GM10248 (cell line): Measurements from ENCODE around the gene SLC6A8.

Experiments used
- CTCF ChIA-PET: fragments of 300-600 bp; sonication (Branson Sonifier 250); formaldehyde crosslinking; extraction: SDS; loops from one replicate; lab custom pipeline; 2021; ENCODE audit warnings: antibody characterized with exemption; lab: Yijun Ruan, JAX
- POLR2A ChIA-PET: fragments of 350-650 bp; sonication (Branson Sonifier 250); formaldehyde crosslinking; extraction: SDS; loops from one replicate; lab custom pipeline; 2020; ENCODE audit warnings: antibody characterized with exemption; lab: Yijun Ruan, JAX
- DNase-seq: peaks from one replicate; pipeline ENCODE4 v3.0.0; 2012; ENCODE audit errors: extremely low spot score
- CTCF ChIP-seq: IDR thresholded peaks from 2 replicates; pipeline ENCODE4 v1.5.1; 2012; ENCODE audit warnings: mild to moderate bottlenecking, low read depth; ENCODE audit errors: extremely low read depth, missing control alignments, control extremely low read depth

SLC6A8 gene

GRCh38 chrX:153640736-153641575, 46.8 kb upstream of the SLC6A8 start:
- DNase-seq: no peak
- POLR2A ChIA-PET: no interaction called here
- TF ChIP-seq CTCF: no peak
- CTCF ChIA-PET: interaction anchor here (0.9 to 1.5 kb wide), 4 partner anchors 12 to 699 kb away, joined by 3 to 4 read pairs (median 3); no protein-coding TSS in a partner anchor

- CTCF ChIA-PET: no interaction called here
- DNase-seq: no peak
- TF ChIP-seq CTCF: no peak
- POLR2A ChIA-PET: no interaction called here
Observed at GRCh38 chrX:153641627-153642026, 46.1 kb upstream of the SLC6A8 start.

GRCh38 chrX:153642051-153642654, 45.6 kb upstream of the SLC6A8 start:
- DNase-seq: no peak
- ChIA-PET CTCF (no interaction called here), POLR2A (no interaction called here)
- TF ChIP-seq CTCF: no peak

- ChIA-PET CTCF (no interaction called here), POLR2A (no interaction called here)
- no peak for TF ChIP-seq CTCF
- no peak for DNase-seq
Observed at GRCh38 chrX:153642655-153643430, 44.9 kb upstream of the SLC6A8 start.

GRCh38 chrX:153643431-153644351, 44.0 kb upstream of the SLC6A8 start:
- TF ChIP-seq CTCF: peak; percentile 48
- POLR2A ChIA-PET: no interaction called here
- DNase-seq: no peak
- CTCF ChIA-PET: interaction anchor here (1.9 to 2.1 kb wide), 2 partner anchors 19 to 24 kb away, joined by 6 to 9 read pairs; no protein-coding TSS in a partner anchor
